PC-3 (cell line): ENCODE measurements around the gene TAS2R14. TPM values are rescaled to one million over a fixed set of nuclear protein-coding genes. Genes with fewer than 3 reads are reported as not detected.

Experiments used
- ATAC-seq: fragments of 200-7000 bp; cut with Tn5 transposase; 2 replicates; pipeline ENCODE4 v1.9.1; 2020; ENCODE audit warnings: mild to moderate bottlenecking, moderate library complexity
- BruUV-seq: library from RNA; stranded (reverse); fragments of 400-500 nt; replicated peaks from 2 replicates; lab custom pipeline; 2021; lab: Mats Ljungman, UMichigan
- CTCF ChIA-PET: fragments of 300-600 bp; sonication (Branson Sonifier 250); formaldehyde crosslinking; loops from one replicate; lab custom pipeline; 2022; ENCODE audit warnings: antibody characterized with exemption; lab: Charles Lee
- POLR2A ChIA-PET: fragments of 300-600 bp; sonication (Branson Sonifier 250); formaldehyde crosslinking; loops from one replicate; lab custom pipeline; 2022; ENCODE audit warnings: antibody characterized with exemption; ENCODE audit not compliant: unreplicated experiment; lab: Charles Lee
- DNase-seq: peaks from one replicate; pipeline ENCODE4 v3.0.0-alpha.2; 2015
- H2AFZ ChIP-seq: fragments of 300-600 bp; sonication (generic); 2 replicates; pipeline ENCODE4 v1.6.0; 2016; ENCODE audit warnings: antibody characterized with exemption, low read length
- H3F3A ChIP-seq: fragments of 300-600 bp; sonication (generic); one replicate; pipeline ENCODE4 v1.6.0; 2017; ENCODE audit warnings: antibody characterized with exemption, low read length, control low read depth, mild to moderate bottlenecking; ENCODE audit not compliant: unreplicated experiment
- H3K27ac ChIP-seq: fragments of 300-600 bp; sonication (generic); 2 replicates; pipeline ENCODE4 v1.5.1; 2016; ENCODE audit warnings: mild to moderate bottlenecking, low read length
- H3K27me3 ChIP-seq: fragments of 300-600 bp; sonication (generic); 2 replicates; pipeline ENCODE4 v1.6.1; 2016; ENCODE audit warnings: low read length, mixed read lengths
- H3K36me3 ChIP-seq: fragments of 300-600 bp; sonication (generic); 2 replicates; pipeline ENCODE4 v1.6.1; 2016; ENCODE audit warnings: low read depth, mixed run types, low read length, mixed read lengths
- H3K4me1 ChIP-seq: fragments of 300-600 bp; sonication (generic); 2 replicates; pipeline ENCODE4 v1.5.1; 2016; ENCODE audit warnings: low read length; ENCODE audit not compliant: insufficient read depth
- H3K4me2 ChIP-seq: fragments of 300-600 bp; sonication (generic); 2 replicates; pipeline ENCODE4 v1.6.0; 2016; ENCODE audit warnings: low read length
- H3K4me3 ChIP-seq: fragments of 300-600 bp; sonication (generic); 2 replicates; pipeline ENCODE4 v1.5.1; 2016; ENCODE audit warnings: mild to moderate bottlenecking, low read length, mixed read lengths
- H3K79me2 ChIP-seq: fragments of 300-600 bp; sonication (generic); 2 replicates; pipeline ENCODE4 v1.6.1; 2017; ENCODE audit warnings: low read length, mixed read lengths
- H3K9ac ChIP-seq: fragments of 300-600 bp; sonication (generic); 2 replicates; pipeline ENCODE4 v1.6.0; 2016; ENCODE audit warnings: mild to moderate bottlenecking, low read length
- H3K9me2 ChIP-seq: fragments of 300-600 bp; sonication (generic); replicated peaks from 2 replicates; pipeline ENCODE4 v1.6.1; 2016; ENCODE audit warnings: mixed run types, low read length, mixed read lengths
- H3K9me3 ChIP-seq: fragments of 300-600 bp; sonication (generic); 2 replicates; pipeline ENCODE4 v1.6.1; 2016; ENCODE audit warnings: low read length, mixed read lengths
- H4K20me1 ChIP-seq: fragments of 300-600 bp; sonication (generic); 2 replicates; pipeline ENCODE4 v1.6.1; 2016; ENCODE audit warnings: low read length, mixed read lengths
- EZH2 ChIP-seq: fragments of 300-600 bp; sonication (generic); IDR thresholded peaks from one replicate; pipeline ENCODE4 v1.6.1; 2017; ENCODE audit warnings: antibody characterized with exemption, mild to moderate bottlenecking, low read length; ENCODE audit not compliant: unreplicated experiment
- EZH2phosphoT487 ChIP-seq: fragments of 300-600 bp; sonication (generic); IDR thresholded peaks from 2 replicates; pipeline ENCODE4 v1.6.1; 2018; ENCODE audit warnings: mild to moderate bottlenecking, antibody characterized with exemption, low read length, borderline replicate concordance
- intact Hi-C: fragments of 100-400 bp; cut with micrococcal nuclease; formaldehyde crosslinking; loops from 2 replicates; pipeline ENCODE4 v1.9.0; 2023
- total RNA-seq: library from RNA; depleted of rRNA; stranded (reverse); fragments of >200 nt; gene quantifications from 2 replicates; pipeline ENCODE4 v1.2.3, GENCODE V29; 2014
- TF ChIP-seq, protein P1 (sequence below): fragments of 300-600 bp; sonication (generic); conservative IDR thresholded peaks from 2 replicates; pipeline ENCODE4 v1.5.1; 2017; ENCODE audit warnings: antibody characterized with exemption, low read depth, mild to moderate bottlenecking, low read length

TAS2R14 gene
- total RNA-seq, 1 experiment from 2014 or later = 1.8 TPM

GRCh38 chr12:10966314-10966713 lies 27.3 kb upstream of the TAS2R14 start:
- Histone ChIP-seq H3K4me1 (no peaks in the 10 kb centered on the region), H3K36me3 (no peaks in the 10 kb centered on the region), H3K4me2 (no peak overlapping the region), H3K9me2 (no peaks in the 10 kb centered on the region), H3K9me3 (no peaks in the 10 kb centered on the region), H3K27ac (no peak overlapping the region), H4K20me1 (no peaks in the 10 kb centered on the region), H2AFZ (no peak overlapping the region), H3K4me3 (no peak overlapping the region), H3K27me3 (no peaks in the 10 kb centered on the region), H3K79me2 (no peaks in the 10 kb centered on the region), H3F3A (no peaks in the 10 kb centered on the region), H3K9ac (no peak overlapping the region)
- no peak for TF ChIP-seq EZH2phosphoT487
- CTCF ChIA-PET = no interaction called here
- no TSS peak for BruUV-seq
- no peak for DNase-seq
- POLR2A ChIA-PET = no interaction called here
- ATAC-seq = no peak
- intact Hi-C loops = no loop called here

- BruUV-seq = no TSS peak
- ATAC-seq (no peak), DNase-seq (no peak)
- no peaks in the 10 kb centered on the region for H3K9me2 ChIP-seq
- H3K4me1 ChIP-seq = no peaks in the 10 kb centered on the region
- POLR2A ChIA-PET = no interaction called here
- no peaks in the 10 kb centered on the region for H3F3A ChIP-seq
- H3K9ac ChIP-seq = no peak overlapping the region
- no peaks in the 10 kb centered on the region for H3K27me3 ChIP-seq
- H3K79me2 ChIP-seq = no peaks in the 10 kb centered on the region
- no peak overlapping the region for H3K4me2 ChIP-seq
- H3K27ac ChIP-seq = no peak overlapping the region
- no peak overlapping the region for H3K4me3 ChIP-seq
- intact Hi-C loops = no loop called here
- H3K9me3 ChIP-seq = no peaks in the 10 kb centered on the region
- H4K20me1 ChIP-seq = no peaks in the 10 kb centered on the region
- no peaks in the 10 kb centered on the region for H3K36me3 ChIP-seq
- CTCF ChIA-PET = no interaction called here
- H2AFZ ChIP-seq = no peak overlapping the region
- no peak for TF ChIP-seq EZH2phosphoT487
- TF ChIP-seq EZH2 = no peak
- TF ChIP-seq, protein P1, sequence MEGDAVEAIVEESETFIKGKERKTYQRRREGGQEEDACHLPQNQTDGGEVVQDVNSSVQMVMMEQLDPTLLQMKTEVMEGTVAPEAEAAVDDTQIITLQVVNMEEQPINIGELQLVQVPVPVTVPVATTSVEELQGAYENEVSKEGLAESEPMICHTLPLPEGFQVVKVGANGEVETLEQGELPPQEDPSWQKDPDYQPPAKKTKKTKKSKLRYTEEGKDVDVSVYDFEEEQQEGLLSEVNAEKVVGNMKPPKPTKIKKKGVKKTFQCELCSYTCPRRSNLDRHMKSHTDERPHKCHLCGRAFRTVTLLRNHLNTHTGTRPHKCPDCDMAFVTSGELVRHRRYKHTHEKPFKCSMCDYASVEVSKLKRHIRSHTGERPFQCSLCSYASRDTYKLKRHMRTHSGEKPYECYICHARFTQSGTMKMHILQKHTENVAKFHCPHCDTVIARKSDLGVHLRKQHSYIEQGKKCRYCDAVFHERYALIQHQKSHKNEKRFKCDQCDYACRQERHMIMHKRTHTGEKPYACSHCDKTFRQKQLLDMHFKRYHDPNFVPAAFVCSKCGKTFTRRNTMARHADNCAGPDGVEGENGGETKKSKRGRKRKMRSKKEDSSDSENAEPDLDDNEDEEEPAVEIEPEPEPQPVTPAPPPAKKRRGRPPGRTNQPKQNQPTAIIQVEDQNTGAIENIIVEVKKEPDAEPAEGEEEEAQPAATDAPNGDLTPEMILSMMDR = no peak
Measured at GRCh38 chr12:10965476-10965875, 26.4 kb upstream of the TAS2R14 start.

DNA sequence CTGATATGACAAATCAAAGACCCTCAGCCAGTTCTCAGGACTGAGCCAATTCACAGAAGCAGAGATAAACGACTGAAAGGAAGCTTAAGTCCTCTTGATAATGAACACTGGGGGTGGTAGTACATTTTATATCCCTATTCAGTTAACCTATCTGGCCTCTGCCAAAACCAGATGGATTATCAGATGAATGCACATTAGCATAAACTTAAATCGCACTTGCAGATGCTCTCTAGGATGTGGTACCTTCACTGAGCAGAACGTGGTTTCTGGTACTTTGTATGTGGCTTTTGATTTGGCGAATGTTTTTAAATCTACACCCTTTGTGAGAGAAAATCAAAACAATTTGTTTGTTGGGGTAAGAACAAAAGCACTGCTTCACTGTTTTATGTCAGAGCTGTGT lies 21.1 kb upstream of the TAS2R14 start:
- Histone ChIP-seq H4K20me1 (no peaks in the 10 kb centered on the region), H3K9me2 (no peaks in the 10 kb centered on the region), H3K4me2 (no peak overlapping the region), H3K79me2 (no peaks in the 10 kb centered on the region), H2AFZ (no peak overlapping the region), H3K9me3 (no peaks in the 10 kb centered on the region), H3K27ac (no peak overlapping the region), H3K4me1 (no peaks in the 10 kb centered on the region), H3K27me3 (no peaks in the 10 kb centered on the region), H3K9ac (no peak overlapping the region), H3F3A (no peaks in the 10 kb centered on the region), H3K4me3 (no peak overlapping the region), H3K36me3 (no peaks in the 10 kb centered on the region)
- POLR2A ChIA-PET = no interaction called here
- ATAC-seq = no peak
- intact Hi-C loops = no loop called here
- DNase-seq = no peak
- CTCF ChIA-PET = no interaction called here
- no peak for TF ChIP-seq EZH2
- TF ChIP-seq, protein P1 = no peak
- no peak for TF ChIP-seq EZH2phosphoT487
- BruUV-seq = no TSS peak
